H1 (cell line): Measurements from ENCODE around the gene ARHGEF11.

ENCODE experiments used
- BRCA1 ChIP-seq: IDR thresholded peaks from 2 replicates; pipeline ENCODE4 v1.6.1; 2012; ENCODE audit warnings: low read depth, low read length, improper control_type of control experiment
- CBX8 ChIP-seq: fragments of 300-800, 300-1000 bp; sonication (generic); IDR thresholded peaks from 2 replicates; pipeline ENCODE4 v1.7.1; 2016; ENCODE audit warnings: low read depth, low read length, borderline replicate concordance
- CTCF ChIP-seq, 3 experiments: IDR thresholded peaks; 1 replicate in 2 of 3; 2 replicates in 1 of 3; pipeline versions ENCODE4 v1.5.1 to v1.6.1; 2011; ENCODE audit warnings: low read length in 3 of 3, mild to moderate bottlenecking in 3 of 3, inconsistent platforms in 2 of 3, low read depth in 1 of 3, moderate library complexity in 1 of 3; ENCODE audit not compliant: insufficient read depth in 1 of 3; ENCODE audit errors: control extremely low read depth in 1 of 3
- E2F6 ChIP-seq: IDR thresholded peaks from 2 replicates; pipeline ENCODE4 v1.6.1; 2012; ENCODE audit warnings: inconsistent platforms
- POLR2A ChIP-seq, 2 experiments: IDR thresholded peaks; 1 replicate in 1 of 2; 2 replicates in 1 of 2; pipeline ENCODE4 v1.6.1; 2011; ENCODE audit warnings: low read depth in 2 of 2, low read length in 2 of 2, mild to moderate bottlenecking in 2 of 2; ENCODE audit errors: control extremely low read depth in 1 of 2
- POLR2AphosphoS5 ChIP-seq: IDR thresholded peaks from 2 replicates; pipeline ENCODE4 v1.6.1; 2011; ENCODE audit warnings: low read depth, low read length

- TF ChIP-seq CTCF (IDR thresholded peaks at IDR 0.05; ENCODE audit: control extremely low read depth in 1 of 3, insufficient read depth in 1 of 3, low read depth in 1 of 3, low read length in 3 of 3) (no peak), E2F6 (no peak), POLR2A (IDR thresholded peaks at IDR 0.05; ENCODE audit: control extremely low read depth in 1 of 2, low read depth in 2 of 2, low read length in 2 of 2) (no peak), BRCA1 (no peak), CBX8 (no peak), POLR2AphosphoS5 (no peak)
These were observed 109.4 kb downstream of the ARHGEF11 start for GRCh38 chr1:156936191-156936590.
